GM19324 (cell line): Measurements from ENCODE around the gene SLC38A11.
"Not testable (repeated sequence)": the region's sequence is repeated elsewhere in the genome, so short reads cannot be mapped to it uniquely, and the experiment has no call there.

Source experiments
- ATAC-seq: cut with Tn5 transposase; IDR thresholded peaks from one replicate; pipeline ENCODE4 v1.9.1; 2021; ENCODE audit warnings: mild to moderate bottlenecking, moderate library complexity; ENCODE audit not compliant: unreplicated experiment, low FRiP score

Gene SLC38A11

GRCh38 chr2:164887434-164888144 is 67.7 kb downstream of the SLC38A11 start:
- ATAC-seq: no peak

- ATAC-seq: no peak
Measured at GRCh38 chr2:164882276-164882675, 73.0 kb downstream of the SLC38A11 start.

- no peak for ATAC-seq
Measured at GRCh38 chr2:164881524-164881923, 73.8 kb downstream of the SLC38A11 start.

- no peak for ATAC-seq
Measured at GRCh38 chr2:164879901-164880535, 75.3 kb downstream of the SLC38A11 start.

GRCh38 chr2:164877927-164878326 is 77.4 kb downstream of the SLC38A11 start:
- ATAC-seq: no peak

- no peak for ATAC-seq
Measured at GRCh38 chr2:164877169-164877568, 78.2 kb downstream of the SLC38A11 start.

GRCh38 chr2:164875334-164876205 is 79.8 kb downstream of the SLC38A11 start:
- ATAC-seq: no peak

- ATAC-seq: no peak
Measured at GRCh38 chr2:164873210-164873908, 82.0 kb downstream of the SLC38A11 start.

GRCh38 chr2:164871404-164871803 is 83.9 kb downstream of the SLC38A11 start:
- ATAC-seq: no peak

- ATAC-seq: no peak
Measured at GRCh38 chr2:164869420-164869772, 85.9 kb downstream of the SLC38A11 start.

- ATAC-seq: no peak
Measured at GRCh38 chr2:164868563-164869419, 86.5 kb downstream of the SLC38A11 start.

- ATAC-seq: no peak
Measured at GRCh38 chr2:164867779-164868397, 87.4 kb downstream of the SLC38A11 start.

GRCh38 chr2:164866381-164866780 is 88.9 kb downstream of the SLC38A11 start:
- not testable (repeated sequence) for ATAC-seq

- no peak for ATAC-seq
Measured at GRCh38 chr2:164860694-164861042, 94.7 kb downstream of the SLC38A11 start.

- ATAC-seq: not testable (repeated sequence)
Measured at GRCh38 chr2:164859906-164860693, 95.2 kb downstream of the SLC38A11 start.

GRCh38 chr2:164859251-164859818 is 96.0 kb downstream of the SLC38A11 start:
- no peak for ATAC-seq

- no peak for ATAC-seq
Measured at GRCh38 chr2:164852086-164852485, 103.2 kb downstream of the SLC38A11 start.

- no peak for ATAC-seq
Measured at GRCh38 chr2:164850235-164850634, 105.1 kb downstream of the SLC38A11 start.
